ENCODE data around the gene RPS27. TPM values are rescaled to one million over a fixed set of nuclear protein-coding genes. Genes with fewer than 3 reads are reported as not detected.

Gene RPS27
- total and polyA plus RNA-seq, 2 of the 13 experiments (the other 11 are each of a cell fraction or from before 2014, with no cell fraction given), result 3,737 to 9,964 TPM

- 0 out of 2 replicates have a peak, but pooled peaks have one; percentile 31 for TF ChIP-seq ZNF839 (CRISPR knock-in tag; IDR thresholded peaks at IDR 0.05; ENCODE audit: borderline replicate concordance)
- 0 out of 2 replicates have a peak, but pooled peaks have one; percentile 48 for TF ChIP-seq MEF2D (CRISPR knock-in tag; IDR thresholded peaks at IDR 0.05)
- no peak for TF ChIP-seq ZNF335 (CRISPR knock-in tag; IDR thresholded peaks at IDR 0.05)
- TF ChIP-seq ZC3H4 (CRISPR knock-in tag; IDR thresholded peaks at IDR 0.05; ENCODE audit: borderline replicate concordance), result no peak
- TF ChIP-seq ZNF382 (CRISPR knock-in tag; IDR thresholded peaks at IDR 0.05; ENCODE audit: borderline replicate concordance), result no peak
- TF ChIP-seq KLF15 (CRISPR knock-in tag; IDR thresholded peaks at IDR 0.05; ENCODE audit: borderline replicate concordance), result no peak
- TF ChIP-seq ZBTB14 (CRISPR knock-in tag; IDR thresholded peaks at IDR 0.05), result no peak
- no peak for TF ChIP-seq ZNF530 (CRISPR knock-in tag; IDR thresholded peaks at IDR 0.05; ENCODE audit: low read depth)
- no peak for TF ChIP-seq ZHX2 (IDR thresholded peaks at IDR 0.05; ENCODE audit: low read depth)
- no peak for TF ChIP-seq ZHX2 (CRISPR knock-in tag; IDR thresholded peaks at IDR 0.05; ENCODE audit: borderline replicate concordance)
- no peak for TF ChIP-seq MZF1 (CRISPR knock-in tag; IDR thresholded peaks at IDR 0.05; ENCODE audit: borderline replicate concordance)
- TF ChIP-seq THRA (CRISPR knock-in tag; IDR thresholded peaks at IDR 0.05; ENCODE audit: borderline replicate concordance), result no peak
- no peak for TF ChIP-seq ZBTB39 (CRISPR knock-in tag; IDR thresholded peaks at IDR 0.05)
- TF ChIP-seq NBN (conservative IDR thresholded peaks at IDR 0.05), result no peak
- TF ChIP-seq ERF (CRISPR knock-in tag; IDR thresholded peaks at IDR 0.05), result no peak
- TF ChIP-seq EZH2 (conservative IDR thresholded peaks at IDR 0.05; ENCODE audit: low read depth, low read length), result no peak
- no peak for TF ChIP-seq CREBL2 (CRISPR knock-in tag; IDR thresholded peaks at IDR 0.05; ENCODE audit: borderline replicate concordance)
Measured at GRCh38 chr1:153963030-153963849, 27.3 kb upstream of the RPS27 start, which contains the start of gene SLC39A1 (continued).
